HG03196 (cell line): Measurements from ENCODE around the gene NGFR.
"Not testable (repeated sequence)": the region's sequence is repeated elsewhere in the genome, so short reads cannot be mapped to it uniquely, and the experiment has no call there.

Source experiments
- ATAC-seq: cut with Tn5 transposase; IDR thresholded peaks from one replicate; pipeline ENCODE4 v1.9.1; 2021; ENCODE audit not compliant: unreplicated experiment

Gene NGFR

DNA sequence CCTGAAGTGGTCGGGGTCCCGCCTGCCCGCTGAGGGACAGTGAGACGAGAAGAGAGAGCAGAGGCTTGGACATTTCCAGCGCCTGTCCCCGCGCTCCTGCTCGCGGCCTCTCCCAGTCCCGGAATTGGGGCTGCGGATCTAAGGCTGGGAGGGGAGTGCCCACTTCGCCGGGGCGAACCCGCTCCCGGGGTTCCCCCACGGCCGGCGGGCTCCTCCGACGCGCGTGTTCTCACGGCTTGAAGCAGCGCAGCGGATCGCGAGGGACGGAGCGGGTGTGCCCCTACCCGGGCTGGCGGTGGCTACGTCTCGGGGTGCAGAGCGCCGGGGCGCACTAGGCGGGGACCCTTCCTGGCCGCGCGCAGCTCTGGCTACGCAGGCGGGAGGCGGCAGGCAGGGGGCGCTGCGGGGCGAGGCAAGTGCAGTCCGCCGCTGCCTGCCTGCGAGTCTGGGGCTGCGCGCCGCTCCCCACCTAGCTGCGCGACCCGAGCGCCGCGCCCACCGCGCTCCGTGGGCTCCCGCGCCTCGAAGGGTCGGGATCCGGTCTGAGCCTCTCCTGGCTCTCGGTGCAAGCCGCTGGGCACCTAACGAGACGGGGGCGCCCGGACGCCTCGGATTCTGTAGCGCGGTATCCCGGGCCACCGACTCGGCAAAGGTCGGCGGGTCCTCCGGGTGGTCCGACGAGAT lies 1.2 kb downstream of the NGFR start:
- no peak for ATAC-seq

DNA sequence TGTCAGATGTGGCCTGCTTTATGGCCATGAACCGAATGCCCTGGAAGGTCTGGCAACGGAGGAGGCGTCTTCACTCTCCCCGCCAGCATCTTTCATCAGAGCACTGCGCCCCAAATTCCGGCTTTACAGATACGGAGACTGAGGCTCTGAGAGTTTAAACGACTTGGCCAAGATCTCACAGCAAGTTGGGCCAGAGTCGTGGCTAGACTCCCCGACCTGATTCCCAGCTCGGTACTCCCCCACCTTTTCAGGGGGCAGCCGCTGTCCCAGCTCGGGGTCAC lies 1.7 kb downstream of the NGFR start:
- ATAC-seq, result no peak

DNA sequence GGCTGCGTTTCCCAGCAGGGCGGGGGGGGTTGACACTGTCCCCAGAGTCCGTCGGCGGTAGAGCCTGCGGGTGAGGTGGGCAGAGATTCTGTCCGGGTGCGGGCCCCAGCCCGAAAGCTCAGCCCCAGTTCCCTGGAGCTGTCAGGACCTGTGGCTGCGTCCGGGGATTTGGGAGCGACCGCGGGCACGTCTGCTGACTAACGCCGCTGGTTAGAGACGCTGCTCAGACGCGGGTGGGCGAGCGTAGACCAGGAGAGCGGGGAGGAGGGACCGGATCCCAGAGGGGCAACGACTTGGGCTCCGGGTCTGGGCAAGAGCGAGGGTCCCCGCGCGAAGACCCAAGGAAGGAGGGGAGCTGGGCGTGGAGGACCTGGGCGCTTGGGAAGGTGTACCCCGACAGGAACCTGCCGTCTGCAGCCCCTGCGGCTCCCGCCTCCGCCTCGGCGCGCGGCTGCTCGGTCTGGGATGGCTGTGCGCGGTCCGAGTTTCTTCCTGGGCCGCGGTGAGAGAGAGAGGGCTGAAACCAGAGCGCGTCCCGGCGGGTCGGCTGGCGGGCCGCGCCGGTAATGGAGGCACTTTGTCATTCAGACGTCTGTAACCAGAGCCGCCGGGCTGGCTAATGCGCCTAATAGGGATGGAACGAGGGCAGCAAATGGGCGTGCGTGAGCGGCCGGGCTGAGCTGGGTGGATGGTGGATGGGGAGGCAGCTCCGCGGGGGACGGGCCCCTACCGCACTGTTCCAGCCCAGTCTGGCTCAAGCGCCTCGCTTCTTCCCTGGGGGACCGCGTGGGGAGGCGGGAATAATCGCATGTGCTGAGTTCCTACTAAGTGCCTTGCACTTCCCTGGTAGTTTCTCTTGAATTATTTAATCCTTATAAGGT lies 2.3 kb downstream of the NGFR start:
- no peak for ATAC-seq

DNA sequence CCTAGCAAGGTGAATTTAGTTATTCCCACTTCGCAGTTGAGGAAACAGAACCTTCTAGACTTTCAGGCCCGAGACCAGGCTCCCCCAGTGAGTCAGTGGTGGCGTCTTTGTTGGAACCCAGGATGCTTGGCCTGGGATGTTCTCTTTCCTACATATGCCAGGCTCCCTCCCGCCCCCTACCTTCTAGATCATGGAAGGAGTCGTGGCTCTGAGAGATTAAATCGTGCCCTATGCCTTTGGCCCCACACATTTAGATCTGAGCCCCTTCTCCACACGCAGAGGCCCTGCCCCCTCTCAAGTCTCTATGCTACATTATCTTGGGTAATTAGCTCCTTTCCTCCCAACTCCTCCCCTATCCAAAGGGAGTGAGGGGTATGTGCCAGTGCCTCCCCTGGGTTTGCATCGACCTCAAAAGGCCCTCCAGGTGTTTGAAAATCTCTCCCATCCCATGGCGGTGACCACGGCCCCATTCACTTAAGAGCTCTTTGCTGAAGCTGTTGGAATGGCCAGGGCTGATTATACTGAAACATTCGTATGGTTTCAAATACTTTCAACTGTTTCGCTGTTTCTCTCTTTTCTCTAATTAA lies 3.0 kb downstream of the NGFR start:
- no peak for ATAC-seq

DNA sequence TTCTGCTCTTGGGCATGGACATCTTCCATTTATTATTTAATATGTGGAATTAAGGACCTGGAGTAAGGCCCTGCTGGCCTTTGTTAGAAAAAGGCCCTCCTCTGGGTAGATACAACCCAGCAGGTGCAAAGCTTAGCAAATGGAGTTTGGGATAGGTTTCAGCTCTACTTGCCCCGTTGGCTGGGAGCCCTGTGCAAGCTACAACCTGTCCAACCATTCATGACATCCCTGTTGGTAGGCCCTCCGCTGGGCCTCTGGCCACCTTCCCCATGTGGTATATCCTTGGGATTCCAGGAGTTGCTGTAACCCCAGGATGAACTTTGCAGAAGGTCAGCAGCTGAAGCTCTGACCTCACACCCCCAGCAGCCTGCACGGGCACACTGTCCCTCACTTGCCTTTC lies 6.4 kb downstream of the NGFR start:
- ATAC-seq, result no peak

DNA sequence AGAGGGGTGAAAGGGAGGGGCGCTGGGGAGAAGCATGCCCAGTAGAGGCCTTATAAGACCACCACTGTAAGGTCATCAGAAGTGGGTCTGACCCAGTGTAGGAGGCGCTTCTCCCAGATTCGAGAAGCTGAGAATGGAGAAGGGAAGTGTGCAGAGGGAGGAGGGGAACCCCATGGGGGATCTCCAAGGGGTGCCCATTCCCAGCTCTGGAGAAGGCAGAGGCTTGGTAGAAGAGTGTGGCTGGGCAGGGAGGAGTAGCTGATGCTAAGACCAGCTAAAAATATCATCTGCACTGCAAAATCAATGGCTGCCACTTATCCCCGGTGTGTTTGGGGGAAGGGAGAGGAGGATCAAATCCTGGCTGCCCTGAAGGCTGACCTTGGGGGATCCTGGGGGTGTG lies 7.2 kb downstream of the NGFR start:
- ATAC-seq, result no peak

DNA sequence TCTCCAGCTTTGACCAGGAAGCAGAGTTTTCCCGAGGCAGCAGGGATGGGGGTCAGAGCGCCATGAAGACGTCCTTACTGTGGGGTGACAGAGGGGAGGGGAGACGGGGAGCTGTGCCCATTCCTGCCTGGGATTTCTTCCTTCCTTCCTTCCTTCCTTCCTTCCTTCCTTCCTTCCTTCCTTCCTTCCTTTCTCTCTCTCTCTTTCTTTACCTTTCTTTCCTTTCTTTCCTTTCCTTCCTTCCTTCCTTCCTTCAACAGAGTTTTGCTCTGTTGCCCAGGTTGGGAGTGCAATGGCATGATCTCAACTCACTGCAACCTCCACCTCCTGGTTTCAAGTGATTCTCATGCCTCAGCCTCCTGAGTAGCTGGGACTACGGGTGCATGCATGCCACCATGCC lies 7.6 kb downstream of the NGFR start:
- not testable (repeated sequence) for ATAC-seq

DNA sequence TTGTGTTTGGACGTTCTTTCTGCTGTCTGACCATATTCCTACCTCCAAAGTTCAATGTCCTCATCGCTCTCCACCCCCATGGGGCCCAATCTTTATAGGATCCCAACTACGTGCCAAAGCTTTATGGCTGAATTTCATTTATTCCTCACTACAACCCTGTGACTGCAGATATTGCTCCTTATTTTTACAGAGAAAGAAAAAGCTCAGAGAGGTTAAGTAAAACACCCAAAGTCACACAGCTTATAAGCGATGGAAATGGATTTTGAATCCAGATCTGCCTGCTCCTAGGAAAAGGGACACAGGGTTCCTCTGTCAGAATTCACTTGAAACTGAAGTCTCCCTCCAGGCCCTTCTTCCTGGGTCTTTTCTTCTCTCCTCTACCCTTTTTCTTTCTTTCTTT lies 9.3 kb downstream of the NGFR start:
- no peak for ATAC-seq

DNA sequence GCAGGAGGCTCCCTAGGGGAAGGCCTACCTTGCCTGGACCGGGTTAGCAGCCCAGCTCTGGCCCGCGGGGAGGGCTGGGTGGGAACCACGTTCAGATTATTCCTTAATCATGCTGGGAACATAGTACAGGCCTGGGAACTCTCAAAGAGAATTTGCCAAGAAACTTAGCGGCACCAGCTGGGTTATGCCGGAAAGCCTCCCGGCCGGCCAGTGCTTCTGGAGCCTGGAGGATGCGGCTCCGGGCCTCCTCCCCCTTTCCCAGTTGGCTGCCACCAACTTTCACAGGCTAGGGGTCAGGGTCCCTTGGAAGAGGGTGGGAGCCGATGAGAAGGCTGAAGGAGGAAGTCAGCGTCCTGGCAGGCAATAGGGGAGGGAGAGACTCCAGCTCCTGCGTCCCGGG lies 10.8 kb downstream of the NGFR start:
- no peak for ATAC-seq

DNA sequence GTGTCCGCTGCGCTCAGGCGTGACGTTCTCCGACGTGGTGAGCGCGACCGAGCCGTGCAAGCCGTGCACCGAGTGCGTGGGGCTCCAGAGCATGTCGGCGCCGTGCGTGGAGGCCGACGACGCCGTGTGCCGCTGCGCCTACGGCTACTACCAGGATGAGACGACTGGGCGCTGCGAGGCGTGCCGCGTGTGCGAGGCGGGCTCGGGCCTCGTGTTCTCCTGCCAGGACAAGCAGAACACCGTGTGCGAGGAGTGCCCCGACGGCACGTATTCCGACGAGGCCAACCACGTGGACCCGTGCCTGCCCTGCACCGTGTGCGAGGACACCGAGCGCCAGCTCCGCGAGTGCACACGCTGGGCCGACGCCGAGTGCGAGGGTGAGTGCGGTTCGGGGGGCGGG lies 11.2 kb downstream of the NGFR start:
- ATAC-seq, result no peak

DNA sequence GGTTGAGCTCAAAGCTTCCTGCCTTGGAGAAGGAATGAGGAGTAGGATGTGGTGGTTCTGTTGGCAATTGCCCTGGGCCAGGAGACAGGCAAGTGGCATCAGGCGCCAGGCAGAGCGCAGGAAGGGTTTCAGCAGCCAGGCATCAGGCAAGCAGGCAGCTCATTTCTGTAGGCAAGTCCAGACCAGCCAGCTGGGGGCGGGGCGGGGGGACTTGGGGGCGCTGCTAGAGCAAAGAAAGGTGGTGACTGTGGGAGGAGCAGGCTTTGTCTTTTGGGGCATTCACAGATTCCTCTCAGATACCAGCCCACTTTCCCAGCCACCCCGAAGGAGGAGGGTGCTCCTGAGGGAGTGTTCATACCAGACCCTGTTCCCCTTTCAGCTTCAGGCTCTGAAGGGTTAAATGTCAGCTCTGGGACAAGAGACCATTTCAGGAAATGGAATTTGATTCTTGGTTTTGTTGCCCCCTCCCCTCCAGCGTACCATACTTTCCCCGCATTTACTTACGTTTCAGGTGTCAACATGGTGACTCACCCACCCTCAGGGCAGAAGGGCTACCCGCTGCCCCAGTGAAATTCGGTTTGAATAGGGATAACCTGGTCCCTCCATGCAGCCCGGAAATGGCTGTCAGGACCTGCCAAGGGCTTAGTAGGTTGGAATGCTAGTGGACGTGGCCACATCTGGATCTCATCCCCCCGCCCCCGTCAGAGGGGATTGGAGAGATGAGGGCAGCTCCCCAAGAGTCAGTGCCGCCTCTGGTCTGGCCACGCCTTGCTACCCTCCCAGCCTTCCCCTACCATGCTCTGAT lies 13.2 kb downstream of the NGFR start:
- ATAC-seq, result no peak

DNA sequence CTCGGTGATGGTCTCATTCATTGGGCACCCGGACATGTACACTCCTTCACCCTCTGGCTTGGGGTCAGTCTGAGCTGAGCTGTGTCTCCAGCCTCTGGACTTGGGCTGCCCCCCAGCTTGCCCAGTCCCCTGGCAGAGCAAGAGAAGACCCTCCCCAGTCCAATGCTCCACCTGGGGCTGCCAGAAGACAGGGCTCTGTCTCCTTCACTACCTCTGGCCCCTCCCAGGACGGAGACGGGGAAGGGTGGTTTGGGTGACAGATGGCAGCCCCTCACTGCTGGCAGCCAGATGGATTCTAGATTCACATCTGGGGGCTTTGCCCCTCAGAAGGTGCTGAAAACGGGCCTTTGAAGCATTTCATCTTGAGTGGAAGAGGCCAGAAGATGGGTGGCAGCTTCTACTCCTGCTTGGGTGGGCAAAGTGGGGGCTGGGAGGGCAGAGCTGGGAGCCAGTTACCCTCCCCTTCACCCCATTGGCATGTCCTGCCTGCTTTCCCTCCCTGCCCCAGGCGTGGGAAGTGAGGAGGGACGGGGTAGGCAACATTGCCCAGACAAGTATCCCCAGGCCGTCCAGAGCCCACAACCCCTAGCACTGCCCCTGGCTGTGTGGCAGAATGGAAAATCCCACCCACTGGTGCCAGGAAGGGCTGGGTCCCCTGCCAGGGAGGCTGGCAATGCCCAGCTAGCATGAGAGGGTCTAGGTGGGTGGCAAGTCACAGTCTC lies 13.9 kb downstream of the NGFR start:
- no peak for ATAC-seq

DNA sequence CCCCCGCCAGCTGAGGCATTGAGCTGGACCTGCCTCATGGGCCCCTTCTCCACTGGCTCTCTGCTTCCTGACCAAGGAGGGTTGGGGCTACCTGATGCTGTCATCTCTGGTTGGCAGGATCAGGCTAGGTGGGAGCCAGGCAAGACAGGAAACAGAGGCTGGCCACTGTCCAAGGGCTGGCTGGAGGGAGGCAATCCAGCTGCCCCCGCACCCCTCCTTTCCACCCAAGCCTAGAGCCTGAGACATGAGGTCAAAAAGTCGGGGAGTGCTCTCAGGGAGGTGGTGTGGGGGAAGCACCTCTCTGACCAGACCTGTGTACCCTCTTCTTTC lies 14.5 kb downstream of the NGFR start:
- no peak for ATAC-seq

DNA sequence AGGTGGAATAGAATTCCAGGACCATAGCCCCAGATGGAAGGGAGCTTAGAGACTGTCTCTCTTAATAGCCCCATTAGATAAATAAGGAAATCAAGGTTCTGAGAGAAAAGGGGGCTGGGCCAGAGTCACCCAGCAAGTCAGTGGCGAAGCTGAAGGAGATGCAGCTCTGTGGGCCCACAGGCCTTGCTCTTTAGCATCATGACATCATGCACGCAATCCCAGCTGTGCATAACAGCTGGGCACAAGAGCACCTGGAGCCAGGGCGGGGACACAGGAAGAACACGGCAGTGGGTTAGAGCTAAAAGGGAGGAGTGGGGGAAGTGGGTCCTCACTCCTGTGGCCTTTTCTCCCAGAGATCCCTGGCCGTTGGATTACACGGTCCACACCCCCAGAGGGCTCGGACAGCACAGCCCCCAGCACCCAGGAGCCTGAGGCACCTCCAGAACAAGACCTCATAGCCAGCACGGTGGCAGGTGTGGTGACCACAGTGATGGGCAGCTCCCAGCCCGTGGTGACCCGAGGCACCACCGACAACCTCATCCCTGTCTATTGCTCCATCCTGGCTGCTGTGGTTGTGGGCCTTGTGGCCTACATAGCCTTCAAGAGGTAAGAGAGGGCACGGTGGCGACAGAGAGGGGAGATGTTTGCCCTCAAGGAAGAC lies 15.1 kb downstream of the NGFR start:
- no peak for ATAC-seq

DNA sequence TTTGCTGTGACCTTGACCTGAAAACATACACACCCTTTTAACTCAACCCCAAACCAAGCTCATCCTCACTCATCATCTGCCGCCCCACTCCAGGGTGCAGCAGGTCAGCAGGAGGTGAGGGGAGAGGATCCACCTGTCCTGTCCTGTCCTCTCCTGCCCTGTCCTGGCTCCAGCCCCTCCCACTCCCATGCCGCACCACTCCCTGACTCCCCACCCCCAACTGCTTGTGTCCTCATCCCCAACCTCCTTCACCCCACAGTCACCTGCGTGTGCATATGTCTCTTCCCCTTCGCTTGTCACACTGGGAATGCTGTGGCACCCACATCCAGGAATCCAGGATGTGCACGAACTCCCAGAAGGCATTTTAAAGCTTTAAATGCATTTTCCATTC lies 15.6 kb downstream of the NGFR start:
- no peak for ATAC-seq

DNA sequence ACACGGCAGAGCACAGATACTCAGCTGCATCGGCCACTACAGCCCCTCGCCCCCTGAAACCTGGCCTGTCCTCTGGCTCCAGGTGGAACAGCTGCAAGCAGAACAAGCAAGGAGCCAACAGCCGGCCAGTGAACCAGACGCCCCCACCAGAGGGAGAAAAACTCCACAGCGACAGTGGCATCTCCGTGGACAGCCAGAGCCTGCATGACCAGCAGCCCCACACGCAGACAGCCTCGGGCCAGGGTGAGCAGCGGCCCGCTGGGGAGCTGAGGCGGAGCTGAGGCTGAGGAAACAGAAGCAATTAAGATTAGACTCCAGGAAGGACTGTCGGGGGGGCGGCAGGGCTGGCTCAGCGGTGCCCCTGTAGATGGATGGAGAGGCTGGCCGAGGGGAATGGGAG lies 16.7 kb downstream of the NGFR start:
- ATAC-seq, result no peak

DNA sequence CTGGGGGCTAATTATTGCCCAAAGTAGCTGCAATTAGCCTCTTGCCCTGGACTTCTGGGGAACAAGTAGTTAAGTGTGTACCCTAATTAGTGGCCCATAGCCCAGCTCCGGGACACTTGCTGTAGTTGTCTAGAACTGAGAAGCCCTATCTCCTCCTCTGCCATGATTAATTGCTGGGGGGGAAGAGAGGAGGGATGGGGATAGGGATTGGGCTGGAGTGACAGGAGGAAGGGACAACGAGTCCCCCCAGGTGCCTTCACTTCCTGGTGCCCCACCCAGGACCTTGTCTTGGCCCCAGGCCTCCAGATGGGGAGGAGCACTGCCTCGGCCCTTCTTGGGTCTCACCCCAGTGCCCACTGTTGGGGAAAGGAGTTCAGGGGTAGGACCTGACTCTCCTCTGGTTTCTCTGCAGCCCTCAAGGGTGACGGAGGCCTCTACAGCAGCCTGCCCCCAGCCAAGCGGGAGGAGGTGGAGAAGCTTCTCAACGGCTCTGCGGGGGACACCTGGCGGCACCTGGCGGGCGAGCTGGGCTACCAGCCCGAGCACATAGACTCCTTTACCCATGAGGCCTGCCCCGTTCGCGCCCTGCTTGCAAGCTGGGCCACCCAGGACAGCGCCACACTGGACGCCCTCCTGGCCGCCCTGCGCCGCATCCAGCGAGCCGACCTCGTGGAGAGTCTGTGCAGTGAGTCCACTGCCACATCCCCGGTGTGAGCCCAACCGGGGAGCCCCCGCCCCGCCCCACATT lies 17.4 kb downstream of the NGFR start:
- no peak for ATAC-seq

DNA sequence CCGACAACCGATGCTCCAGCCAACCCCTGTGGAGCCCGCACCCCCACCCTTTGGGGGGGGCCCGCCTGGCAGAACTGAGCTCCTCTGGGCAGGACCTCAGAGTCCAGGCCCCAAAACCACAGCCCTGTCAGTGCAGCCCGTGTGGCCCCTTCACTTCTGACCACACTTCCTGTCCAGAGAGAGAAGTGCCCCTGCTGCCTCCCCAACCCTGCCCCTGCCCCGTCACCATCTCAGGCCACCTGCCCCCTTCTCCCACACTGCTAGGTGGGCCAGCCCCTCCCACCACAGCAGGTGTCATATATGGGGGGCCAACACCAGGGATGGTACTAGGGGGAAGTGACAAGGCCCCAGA lies 17.9 kb downstream of the NGFR start:
- ATAC-seq, result no peak

DNA sequence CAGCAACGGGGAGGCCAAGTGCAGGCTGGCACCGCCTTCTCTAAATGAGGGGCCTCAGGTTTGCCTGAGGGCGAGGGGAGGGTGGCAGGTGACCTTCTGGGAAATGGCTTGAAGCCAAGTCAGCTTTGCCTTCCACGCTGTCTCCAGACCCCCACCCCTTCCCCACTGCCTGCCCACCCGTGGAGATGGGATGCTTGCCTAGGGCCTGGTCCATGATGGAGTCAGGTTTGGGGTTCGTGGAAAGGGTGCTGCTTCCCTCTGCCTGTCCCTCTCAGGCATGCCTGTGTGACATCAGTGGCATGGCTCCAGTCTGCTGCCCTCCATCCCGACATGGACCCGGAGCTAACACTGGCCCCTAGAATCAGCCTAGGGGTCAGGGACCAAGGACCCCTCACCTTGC lies 18.5 kb downstream of the NGFR start:
- no peak for ATAC-seq

DNA sequence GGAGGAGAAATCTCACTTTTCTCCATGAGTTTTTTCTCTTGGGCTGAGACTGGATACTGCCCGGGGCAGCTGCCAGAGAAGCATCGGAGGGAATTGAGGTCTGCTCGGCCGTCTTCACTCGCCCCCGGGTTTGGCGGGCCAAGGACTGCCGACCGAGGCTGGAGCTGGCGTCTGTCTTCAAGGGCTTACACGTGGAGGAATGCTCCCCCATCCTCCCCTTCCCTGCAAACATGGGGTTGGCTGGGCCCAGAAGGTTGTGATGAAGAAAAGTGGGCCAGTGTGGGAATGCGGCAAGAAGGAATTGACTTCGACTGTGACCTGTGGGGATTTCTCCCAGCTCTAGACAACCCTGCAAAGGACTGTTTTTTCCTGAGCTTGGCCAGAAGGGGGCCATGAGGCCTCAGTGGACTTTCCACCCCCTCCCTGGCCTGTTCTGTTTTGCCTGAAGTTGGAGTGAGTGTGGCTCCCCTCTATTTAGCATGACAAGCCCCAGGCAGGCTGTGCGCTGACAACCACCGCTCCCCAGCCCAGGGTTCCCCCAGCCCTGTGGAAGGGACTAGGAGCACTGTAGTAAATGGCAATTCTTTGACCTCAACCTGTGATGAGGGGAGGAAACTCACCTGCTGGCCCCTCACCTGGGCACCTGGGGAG lies 19.1 kb downstream of the NGFR start:
- no peak for ATAC-seq
